Activated naive CD4-positive, alpha-beta T cell (primary cell): ENCODE data around the gene ASCC1.
"Not testable (repeated sequence)": the region's sequence is repeated elsewhere in the genome, so short reads cannot be mapped to it uniquely, and the experiment has no call there.

ENCODE experiments used
- DNase-seq, 4 experiments: peaks; one replicate each; lab custom pipeline; 2025; lab: John Stamatoyannopoulos, UW

The ASCC1 gene

GRCh38 chr10:72124989-72125388, 91.1 kb downstream of the ASCC1 start:
- no peak for DNase-seq

- no peak for DNase-seq
These were observed 91.7 kb downstream of the ASCC1 start for GRCh38 chr10:72124381-72124780.

- DNase-seq = no peak
These were observed 92.5 kb downstream of the ASCC1 start for GRCh38 chr10:72123616-72124015.

GRCh38 chr10:72122221-72122620, 93.9 kb downstream of the ASCC1 start:
- DNase-seq = no peak

- no peak for DNase-seq
These were observed 94.7 kb downstream of the ASCC1 start for GRCh38 chr10:72121389-72121788.

GRCh38 chr10:72116372-72116771, 99.7 kb downstream of the ASCC1 start:
- DNase-seq = no peak

GRCh38 chr10:72114706-72115450, 101.2 kb downstream of the ASCC1 start:
- no peak for DNase-seq

- DNase-seq = no peak
These were observed 105.2 kb downstream of the ASCC1 start for GRCh38 chr10:72110673-72111401.

- no peak for DNase-seq
These were observed 106.4 kb downstream of the ASCC1 start for GRCh38 chr10:72109636-72110157.

- no peak for DNase-seq
These were observed 107.0 kb downstream of the ASCC1 start for GRCh38 chr10:72108830-72109635.

- not testable (repeated sequence) for DNase-seq
These were observed 108.1 kb downstream of the ASCC1 start for GRCh38 chr10:72108004-72108370.

- no peak for DNase-seq
These were observed 108.6 kb downstream of the ASCC1 start for GRCh38 chr10:72107325-72108003.

- DNase-seq = no peak
These were observed 109.2 kb downstream of the ASCC1 start for GRCh38 chr10:72106896-72107295.

- DNase-seq = no peak
These were observed 109.8 kb downstream of the ASCC1 start for GRCh38 chr10:72106154-72106849.

- no peak for DNase-seq
These were observed 110.4 kb downstream of the ASCC1 start for GRCh38 chr10:72105710-72106109.

GRCh38 chr10:72105098-72105475, 111.0 kb downstream of the ASCC1 start:
- DNase-seq = no peak

- DNase-seq = no peak
These were observed 111.5 kb downstream of the ASCC1 start for GRCh38 chr10:72104472-72105097.

GRCh38 chr10:72099600-72099921, 116.5 kb downstream of the ASCC1 start:
- no peak for DNase-seq

GRCh38 chr10:72098836-72099599, 117.1 kb downstream of the ASCC1 start:
- no peak for DNase-seq

- DNase-seq = no peak
These were observed 117.7 kb downstream of the ASCC1 start for GRCh38 chr10:72098301-72098835.
